Panc1 (cell line): ENCODE results near the gene RASGRP3.

Experiments used
- POLR2AphosphoS5 ChIP-seq: IDR thresholded peaks from 2 replicates; pipeline ENCODE4 v1.6.1; 2012; ENCODE audit warnings: mild to moderate bottlenecking, low read depth, low read length, moderate library complexity
- SIN3A ChIP-seq: IDR thresholded peaks from 2 replicates; pipeline ENCODE4 v1.6.1; 2012; ENCODE audit warnings: low read depth, mild to moderate bottlenecking, low read length, moderate library complexity, borderline replicate concordance; ENCODE audit not compliant: insufficient read depth
- TCF7L2 ChIP-seq: IDR thresholded peaks from 2 replicates; pipeline ENCODE4 v1.6.1; 2011; ENCODE audit warnings: mild to moderate bottlenecking, low read depth, low read length, inconsistent platforms
- TF ChIP-seq, protein P1 (sequence below): fragments of 450-650 bp; IDR thresholded peaks from 2 replicates; pipeline ENCODE4 v1.5.1; 2017; ENCODE audit warnings: mild to moderate bottlenecking
- TF ChIP-seq, protein P2 (sequence below), 2 experiments: IDR thresholded peaks; 2 replicates each; pipeline ENCODE4 v1.6.1; 2011 to 2012; ENCODE audit warnings: low read depth in 2 of 2, control low read depth in 1 of 2, low read length in 1 of 2, mild to moderate bottlenecking in 1 of 2, moderate library complexity in 1 of 2; ENCODE audit not compliant: insufficient read depth in 1 of 2

GRCh38 chr2:33560017-33560416 is 83.6 kb downstream of the RASGRP3 start:
- TF ChIP-seq POLR2AphosphoS5 (no peak), SIN3A (no peak), TCF7L2 (no peak)
- TF ChIP-seq, protein P1, sequence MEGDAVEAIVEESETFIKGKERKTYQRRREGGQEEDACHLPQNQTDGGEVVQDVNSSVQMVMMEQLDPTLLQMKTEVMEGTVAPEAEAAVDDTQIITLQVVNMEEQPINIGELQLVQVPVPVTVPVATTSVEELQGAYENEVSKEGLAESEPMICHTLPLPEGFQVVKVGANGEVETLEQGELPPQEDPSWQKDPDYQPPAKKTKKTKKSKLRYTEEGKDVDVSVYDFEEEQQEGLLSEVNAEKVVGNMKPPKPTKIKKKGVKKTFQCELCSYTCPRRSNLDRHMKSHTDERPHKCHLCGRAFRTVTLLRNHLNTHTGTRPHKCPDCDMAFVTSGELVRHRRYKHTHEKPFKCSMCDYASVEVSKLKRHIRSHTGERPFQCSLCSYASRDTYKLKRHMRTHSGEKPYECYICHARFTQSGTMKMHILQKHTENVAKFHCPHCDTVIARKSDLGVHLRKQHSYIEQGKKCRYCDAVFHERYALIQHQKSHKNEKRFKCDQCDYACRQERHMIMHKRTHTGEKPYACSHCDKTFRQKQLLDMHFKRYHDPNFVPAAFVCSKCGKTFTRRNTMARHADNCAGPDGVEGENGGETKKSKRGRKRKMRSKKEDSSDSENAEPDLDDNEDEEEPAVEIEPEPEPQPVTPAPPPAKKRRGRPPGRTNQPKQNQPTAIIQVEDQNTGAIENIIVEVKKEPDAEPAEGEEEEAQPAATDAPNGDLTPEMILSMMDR = no peak
- TF ChIP-seq, protein P2, sequence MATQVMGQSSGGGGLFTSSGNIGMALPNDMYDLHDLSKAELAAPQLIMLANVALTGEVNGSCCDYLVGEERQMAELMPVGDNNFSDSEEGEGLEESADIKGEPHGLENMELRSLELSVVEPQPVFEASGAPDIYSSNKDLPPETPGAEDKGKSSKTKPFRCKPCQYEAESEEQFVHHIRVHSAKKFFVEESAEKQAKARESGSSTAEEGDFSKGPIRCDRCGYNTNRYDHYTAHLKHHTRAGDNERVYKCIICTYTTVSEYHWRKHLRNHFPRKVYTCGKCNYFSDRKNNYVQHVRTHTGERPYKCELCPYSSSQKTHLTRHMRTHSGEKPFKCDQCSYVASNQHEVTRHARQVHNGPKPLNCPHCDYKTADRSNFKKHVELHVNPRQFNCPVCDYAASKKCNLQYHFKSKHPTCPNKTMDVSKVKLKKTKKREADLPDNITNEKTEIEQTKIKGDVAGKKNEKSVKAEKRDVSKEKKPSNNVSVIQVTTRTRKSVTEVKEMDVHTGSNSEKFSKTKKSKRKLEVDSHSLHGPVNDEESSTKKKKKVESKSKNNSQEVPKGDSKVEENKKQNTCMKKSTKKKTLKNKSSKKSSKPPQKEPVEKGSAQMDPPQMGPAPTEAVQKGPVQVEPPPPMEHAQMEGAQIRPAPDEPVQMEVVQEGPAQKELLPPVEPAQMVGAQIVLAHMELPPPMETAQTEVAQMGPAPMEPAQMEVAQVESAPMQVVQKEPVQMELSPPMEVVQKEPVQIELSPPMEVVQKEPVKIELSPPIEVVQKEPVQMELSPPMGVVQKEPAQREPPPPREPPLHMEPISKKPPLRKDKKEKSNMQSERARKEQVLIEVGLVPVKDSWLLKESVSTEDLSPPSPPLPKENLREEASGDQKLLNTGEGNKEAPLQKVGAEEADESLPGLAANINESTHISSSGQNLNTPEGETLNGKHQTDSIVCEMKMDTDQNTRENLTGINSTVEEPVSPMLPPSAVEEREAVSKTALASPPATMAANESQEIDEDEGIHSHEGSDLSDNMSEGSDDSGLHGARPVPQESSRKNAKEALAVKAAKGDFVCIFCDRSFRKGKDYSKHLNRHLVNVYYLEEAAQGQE (IDR thresholded peaks at IDR 0.05; ENCODE audit: insufficient read depth in 1 of 2, low read depth in 2 of 2, low read length in 1 of 2) = no peak
